Measurements from ENCODE around the gene NDUFS7. TPM values are rescaled to one million over a fixed set of nuclear protein-coding genes. Genes with fewer than 3 reads are reported as not detected.

NDUFS7 gene
- total RNA-seq, 1 experiment from 2014 or later = 99.3 TPM

DNA sequence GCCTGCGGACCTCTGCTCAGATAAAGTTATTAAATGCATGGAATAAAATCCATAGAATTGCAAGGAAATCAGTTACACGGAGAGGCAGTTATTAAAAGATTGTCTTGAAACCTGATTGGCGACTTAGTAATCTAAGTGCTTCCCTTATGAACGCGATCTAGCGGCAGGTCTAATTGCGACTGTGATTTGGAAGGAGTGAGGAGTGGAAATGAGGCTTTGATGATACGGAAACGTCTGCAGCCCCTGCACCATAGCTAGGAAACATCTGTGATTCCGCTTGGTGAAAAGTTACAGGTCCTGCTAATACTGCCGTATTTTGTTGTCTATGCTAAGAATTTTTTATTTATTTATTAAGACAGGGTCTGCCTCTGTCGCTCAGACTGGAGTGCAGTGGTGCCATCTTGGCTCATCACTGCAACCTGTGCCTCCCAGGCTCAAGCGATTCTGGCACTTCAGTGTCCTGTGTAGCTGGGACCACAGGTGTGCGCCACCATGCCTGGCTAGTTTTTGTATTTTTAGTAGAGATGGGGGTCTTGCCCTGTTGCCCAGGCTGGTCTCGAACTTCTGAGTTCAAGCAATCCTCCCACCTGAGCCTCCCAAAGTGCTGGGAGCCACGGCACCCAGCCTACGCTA is 887 bp downstream of the NDUFS7 start:
- no peak for DNase-seq (ENCODE audit: low read depth)

DNA sequence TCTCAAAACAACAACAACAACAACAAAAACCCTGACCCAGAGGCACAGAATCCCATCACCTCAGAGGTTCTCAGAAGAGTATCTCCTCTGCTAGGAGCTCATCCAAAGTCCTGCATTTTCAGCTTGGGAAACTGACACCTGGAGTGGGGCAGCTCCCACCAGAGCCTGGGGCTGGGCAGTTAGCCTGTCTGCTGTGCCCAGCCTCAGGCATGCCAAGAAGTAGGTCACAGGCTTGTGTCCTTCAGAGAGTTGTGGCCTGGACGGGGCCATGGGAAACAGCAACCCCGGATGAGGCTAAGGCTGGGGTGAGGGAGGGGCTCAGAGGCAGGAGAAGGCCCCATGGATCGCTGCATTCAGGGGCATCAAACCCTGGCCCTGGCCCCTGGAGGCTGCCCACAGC is 2.1 kb downstream of the NDUFS7 start:
- DNase-seq (ENCODE audit: low read depth) = no peak

DNA sequence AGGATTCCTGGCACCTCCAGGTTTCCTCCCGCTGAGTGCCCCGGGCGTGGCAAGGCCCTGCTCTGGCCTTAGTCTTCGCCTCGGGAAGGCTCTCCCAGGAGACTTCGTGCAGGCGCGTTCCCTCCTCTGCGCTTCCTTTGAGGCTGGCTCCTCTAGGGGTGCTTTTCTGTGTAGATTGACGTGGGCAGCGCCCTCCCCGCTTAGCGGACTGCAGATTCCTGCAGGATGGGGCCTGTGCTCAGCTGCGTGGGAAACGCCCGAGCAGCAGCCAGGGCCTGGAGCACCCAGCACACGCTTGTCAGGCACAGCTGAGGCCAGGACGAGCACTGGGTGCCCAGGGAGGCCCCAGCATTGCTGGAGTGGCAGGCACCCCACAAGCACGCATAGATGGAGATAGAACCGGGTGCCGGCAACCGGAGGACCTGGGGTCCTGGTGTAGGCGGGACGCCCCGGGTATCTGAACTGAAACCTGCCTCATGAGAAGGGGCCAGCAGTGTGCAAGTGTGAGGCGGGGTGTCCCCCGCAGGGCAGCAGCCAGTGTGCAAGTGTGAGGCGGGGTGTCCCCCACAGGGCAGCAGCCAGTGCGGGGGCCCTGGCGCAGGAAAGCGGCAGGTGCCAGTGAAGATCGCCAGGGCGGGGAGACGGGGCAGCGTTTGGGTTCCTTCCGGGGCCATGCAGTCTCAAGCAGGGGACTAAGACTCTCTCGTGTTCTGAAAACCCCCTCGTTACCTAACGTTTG is 3.4 kb downstream of the NDUFS7 start:
- DNase-seq (ENCODE audit: low read depth) = no peak

DNA sequence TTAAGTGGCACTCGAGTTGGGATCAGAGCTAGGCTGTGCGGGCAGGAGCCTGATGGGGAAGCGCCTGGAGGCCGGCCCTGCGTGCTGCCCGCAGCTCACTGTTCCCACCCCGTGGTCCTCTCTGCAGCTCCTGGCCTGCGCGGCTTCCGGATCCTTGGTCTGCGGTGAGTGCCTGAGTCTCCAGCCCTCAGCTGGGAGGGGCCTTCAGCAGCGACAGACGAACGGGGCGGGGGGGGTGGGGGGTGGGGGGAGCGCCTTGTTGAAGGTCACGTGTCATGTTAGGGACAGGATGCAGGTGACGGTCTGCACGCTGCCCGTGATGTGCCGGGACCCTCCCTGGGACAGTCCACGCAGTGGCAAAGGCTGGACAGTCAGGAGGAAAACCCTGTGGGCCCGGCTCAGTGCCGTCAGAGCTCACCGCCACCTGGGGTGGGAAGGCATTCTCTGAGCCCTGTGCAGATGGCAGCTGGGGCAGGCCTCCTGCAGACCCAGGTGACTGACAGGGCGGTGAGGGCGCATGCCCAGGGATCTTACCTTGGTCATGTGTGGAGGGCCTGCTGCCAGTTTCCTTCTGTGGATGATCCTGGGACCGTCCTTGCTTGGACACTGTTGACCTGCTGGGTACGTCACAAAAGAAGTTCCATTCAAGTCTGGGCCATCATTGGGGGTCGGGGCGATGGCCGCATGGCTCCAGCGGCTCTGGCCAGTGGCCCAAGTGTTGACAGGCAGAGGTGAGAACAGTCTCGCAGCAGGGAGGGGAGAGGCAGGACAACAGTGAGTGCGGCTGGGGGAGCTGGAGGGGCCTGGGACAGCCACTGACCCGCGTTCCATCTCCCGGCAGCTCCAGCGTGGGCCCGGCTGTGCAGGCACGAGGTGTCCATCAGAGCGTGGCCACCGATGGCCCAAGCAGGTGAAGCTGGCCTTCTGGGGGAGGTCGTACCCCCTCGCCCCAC is 4.3 kb downstream of the NDUFS7 start:
- no peak for DNase-seq (ENCODE audit: low read depth)

DNA sequence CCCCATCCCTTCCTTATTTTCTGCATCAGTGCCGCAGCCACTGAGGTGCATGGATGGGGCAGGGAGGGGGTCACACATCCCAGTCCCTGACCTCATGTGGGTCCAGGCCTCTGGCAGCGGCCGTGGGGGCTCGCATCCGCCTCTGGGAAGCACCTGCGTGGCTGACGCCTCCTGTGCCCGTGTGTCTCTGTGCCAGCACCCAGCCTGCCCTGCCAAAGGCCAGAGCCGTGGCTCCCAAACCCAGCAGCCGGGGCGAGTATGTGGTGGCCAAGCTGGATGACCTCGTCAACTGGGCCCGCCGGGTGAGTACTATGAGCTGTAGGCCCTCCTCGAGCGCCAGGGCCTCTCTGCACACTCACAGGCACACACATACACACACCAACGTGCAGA is 4.9 kb downstream of the NDUFS7 start:
- DNase-seq (ENCODE audit: low read depth) = no peak

DNA sequence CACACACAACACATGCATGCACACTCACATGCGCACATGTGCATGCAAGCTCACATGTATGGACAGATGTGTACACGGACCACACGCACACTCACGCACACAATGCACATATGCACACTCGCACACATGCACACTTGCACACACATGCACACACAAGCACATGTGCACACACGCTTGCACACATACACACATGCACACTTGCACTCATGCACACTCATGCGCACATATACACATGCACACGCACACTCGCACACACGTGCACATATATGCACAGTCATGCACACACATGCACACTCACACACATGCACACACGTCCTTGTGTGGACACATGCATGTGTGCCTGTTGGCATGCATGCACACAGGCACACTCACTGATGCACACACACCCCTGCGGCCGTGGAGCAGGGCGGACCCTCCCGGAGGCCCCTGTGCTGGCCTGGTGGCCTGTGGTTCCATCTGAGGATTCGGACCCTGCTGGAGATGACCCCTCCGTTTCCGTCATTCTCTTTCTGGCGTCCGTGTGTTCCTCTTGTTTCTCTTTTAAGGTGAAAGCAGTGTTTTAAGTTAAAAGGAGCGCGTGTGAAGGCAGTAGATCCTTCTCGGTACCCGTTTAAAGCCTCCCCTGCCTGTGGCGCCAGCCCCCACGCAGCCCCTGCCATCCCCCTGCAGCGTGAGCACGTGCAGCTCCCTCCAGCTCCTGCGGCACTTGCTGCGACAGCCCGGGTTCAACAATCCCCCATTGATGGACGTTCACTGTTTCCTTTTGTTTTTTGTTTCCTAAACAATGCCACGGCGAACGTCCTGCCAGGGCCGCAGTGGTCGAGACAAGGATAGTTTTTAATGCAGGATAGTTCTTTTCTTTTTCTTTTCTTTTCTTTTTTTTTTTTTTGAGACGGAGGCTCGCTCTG is 5.6 kb downstream of the NDUFS7 start:
- no peak for DNase-seq (ENCODE audit: low read depth)

DNA sequence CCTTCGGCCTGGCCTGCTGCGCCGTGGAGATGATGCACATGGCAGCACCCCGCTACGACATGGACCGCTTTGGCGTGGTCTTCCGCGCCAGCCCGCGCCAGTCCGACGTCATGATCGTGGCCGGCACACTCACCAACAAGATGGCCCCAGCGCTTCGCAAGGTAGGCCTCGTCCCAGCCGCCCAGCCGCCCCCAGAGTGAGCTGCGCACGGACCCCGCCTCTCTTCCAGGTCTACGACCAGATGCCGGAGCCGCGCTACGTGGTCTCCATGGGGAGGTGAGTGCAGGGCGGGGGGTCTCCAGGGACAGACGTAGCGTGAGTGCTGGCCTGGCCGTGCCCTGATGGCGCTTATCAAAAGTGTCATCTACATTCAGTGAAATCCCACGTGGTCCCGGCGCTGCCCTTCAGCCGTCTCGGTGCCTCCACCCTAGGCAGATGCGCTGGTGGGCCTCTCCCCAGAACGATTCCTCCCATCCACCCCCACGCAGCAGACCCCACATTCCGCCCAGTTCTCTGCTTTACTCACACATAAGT is 7.2 kb downstream of the NDUFS7 start:
- DNase-seq (ENCODE audit: low read depth) = no peak

DNA sequence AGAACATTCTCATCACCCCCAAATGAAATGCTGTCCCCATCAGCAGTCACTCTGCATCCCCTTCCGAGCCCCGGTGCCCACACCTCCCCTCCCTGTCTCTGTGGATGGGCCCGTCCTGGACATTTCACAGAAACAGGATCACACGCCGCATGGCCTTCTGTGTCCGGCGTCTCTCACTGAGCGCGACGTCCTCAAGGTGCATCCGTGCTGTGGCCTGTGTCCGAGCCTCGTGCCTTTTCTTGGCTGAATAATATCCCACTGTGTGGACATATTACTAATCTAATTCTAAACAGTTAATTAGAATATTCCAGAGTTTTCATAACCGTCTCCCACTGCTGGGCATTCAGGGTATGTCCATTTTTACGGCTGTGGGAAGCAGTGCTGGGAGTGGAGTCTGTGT is 8.7 kb downstream of the NDUFS7 start:
- DNase-seq (ENCODE audit: low read depth) = no peak

DNA sequence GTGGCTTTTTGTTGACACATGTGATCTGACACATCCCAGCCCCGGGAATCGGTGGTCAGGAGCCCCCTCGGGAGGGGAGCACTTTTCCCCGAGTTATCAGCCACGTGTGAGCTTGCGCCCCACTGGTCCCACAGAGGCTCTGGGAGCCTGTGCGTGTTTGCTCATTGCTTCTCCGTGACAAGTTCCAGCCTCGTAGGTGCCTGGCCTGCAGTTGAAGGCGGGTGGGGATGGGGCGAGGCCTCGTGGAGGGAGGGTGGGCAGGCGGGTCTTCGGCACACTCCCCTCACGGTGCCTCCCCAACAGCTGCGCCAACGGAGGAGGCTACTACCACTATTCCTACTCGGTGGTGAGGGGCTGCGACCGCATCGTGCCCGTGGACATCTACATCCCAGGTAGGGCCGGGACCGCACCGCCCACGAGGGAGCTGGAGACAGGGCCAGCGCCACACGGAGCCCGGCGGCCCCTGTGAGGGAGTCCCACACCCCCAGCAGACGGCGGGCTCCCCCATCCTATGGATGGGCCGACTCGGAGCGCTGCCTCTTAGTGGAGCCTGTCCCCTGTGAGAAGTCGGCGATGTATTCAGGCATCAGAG is 9.3 kb downstream of the NDUFS7 start:
- DNase-seq (ENCODE audit: low read depth) = no peak

DNA sequence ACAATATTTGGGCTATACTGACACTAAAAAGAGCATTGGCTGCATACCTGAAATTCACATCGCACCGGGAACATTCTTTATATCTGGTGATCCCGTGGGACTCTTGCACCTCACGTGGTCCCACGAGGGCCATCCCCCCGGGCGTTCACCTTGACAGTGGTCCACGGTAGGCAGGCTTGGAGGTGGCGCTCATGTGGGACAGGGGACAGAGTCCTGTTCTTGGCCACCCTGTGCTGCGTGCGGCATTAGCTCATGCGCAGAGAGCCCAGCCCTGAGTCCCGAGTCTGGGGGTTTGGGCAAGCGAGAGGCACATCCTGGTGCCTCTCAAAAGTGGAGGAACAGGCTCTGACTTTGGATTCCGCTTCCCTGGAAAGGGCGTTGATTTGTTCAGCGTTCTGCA is 10.1 kb downstream of the NDUFS7 start:
- DNase-seq (ENCODE audit: low read depth) = no peak

DNA sequence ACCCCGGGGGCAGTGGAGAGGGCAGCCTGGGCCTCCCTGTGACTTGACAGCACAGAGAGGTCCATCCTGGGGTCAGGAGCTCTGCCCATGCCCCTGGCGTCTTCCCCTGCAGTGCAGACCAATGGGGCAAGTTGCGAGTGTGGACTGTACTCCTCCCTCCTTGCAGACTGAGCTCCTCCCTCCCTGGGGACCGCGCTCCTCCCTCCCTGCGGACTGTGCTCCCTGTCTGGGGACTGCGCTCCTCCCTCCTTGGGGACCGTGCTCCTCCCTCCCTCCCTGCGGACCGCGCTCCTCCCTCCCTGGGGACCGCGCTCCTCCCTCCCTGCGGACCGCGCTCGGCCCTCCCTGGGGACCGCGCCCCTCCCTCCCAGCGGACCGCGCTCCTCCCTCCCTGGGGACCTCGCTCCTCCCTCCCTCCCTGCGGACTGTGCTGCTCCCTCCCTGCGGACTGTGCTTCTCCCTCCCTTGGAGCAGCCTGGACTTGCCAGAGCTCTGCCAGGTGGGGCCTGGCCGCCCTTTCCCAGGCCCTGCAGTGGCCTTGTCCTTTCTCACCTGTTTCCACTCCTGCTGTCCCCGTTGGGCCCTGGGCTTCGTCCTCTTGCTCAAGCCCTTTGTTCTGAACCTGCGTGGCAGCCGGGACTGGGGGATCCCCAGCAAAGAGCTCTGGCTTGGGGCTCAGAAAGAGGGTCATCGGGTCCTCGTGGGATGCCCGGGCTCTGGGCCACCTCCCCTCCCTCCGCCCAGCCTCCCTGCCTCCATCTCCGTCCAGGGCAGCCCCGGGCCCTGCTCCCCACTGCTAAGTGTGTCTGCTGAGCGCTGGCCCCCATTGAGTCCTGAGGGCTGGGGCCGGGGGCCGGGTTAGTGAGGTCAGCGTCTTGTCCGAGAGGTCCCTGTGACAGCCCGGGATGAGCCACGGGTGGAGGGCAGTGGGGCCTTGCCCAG is 10.8 kb downstream of the NDUFS7 start:
- no peak for DNase-seq (ENCODE audit: low read depth)

DNA sequence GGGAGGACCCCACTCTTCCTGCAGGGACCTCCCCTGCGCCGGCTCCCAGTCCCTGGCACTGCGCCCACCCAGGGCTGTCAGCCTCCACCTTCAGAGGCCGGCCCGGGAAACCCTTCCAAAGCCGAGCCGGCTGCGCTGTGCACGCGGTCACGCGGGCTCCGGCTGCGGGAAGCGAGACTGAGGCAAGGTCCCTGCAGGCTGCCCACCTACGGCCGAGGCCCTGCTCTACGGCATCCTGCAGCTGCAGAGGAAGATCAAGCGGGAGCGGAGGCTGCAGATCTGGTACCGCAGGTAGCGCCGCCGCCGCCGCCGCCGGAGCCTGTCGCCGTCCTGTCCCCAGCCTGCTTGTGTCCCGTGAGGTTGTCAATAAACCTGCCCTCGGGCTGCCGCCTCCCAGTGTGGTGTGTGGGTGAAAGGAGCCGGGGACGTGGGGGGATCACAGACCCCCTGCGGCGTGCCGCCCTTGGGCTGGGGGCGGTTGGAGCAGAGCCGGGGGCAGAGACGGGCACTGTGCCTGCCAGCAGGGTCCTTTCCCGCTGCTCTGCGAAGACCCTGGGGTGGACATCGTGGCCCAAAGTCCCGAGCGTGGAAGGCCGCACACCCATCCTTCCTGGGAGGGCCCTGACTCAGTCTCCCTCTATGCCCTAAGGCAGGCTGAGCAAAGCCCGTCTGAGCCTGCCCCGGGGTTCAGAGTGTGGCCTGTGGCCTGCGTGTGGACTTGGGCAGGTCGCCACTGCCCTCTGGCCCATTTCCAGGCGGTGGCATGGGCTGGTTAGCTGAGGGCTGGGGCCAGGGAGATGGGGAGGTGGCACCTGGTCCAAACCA is 11.7 kb downstream of the NDUFS7 start:
- no peak for DNase-seq (ENCODE audit: low read depth)

DNA sequence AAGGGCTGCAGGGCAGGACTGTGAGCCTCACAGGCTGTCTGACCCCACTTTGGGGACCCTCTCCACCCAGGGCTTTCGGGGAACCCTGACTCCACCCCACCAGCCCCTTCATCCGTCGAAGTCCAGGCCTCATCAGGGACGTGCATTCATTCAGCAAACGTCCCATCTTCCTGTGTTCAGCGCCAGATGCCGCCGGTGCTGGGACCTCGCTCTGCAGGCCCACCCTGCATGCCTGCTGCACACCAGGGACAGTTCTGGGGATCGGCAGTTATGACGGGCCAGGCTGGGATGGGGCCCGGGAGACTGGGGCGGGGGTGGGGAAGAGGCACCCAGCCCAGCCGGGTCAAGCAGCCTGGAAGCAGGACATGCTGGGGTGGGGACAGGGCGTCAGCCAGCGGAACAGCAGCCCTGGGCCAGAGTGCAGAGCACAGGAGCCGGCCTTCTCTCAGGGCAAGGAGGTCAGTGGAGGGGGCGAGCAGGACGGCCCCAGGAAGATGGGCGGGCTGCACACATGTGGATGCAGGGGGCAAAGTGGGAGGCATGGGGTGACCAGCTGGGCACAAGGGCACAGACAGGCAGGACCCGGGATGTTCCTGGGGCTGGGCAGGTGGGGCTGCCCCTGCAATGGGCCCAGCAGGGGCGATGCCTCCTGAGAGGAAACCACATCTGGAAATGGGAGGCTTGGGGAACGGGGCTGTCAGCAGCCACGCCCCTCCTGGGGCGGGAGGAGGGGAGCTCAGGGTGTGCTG is 12.5 kb downstream of the NDUFS7 start:
- DNase-seq (ENCODE audit: low read depth) = no peak

DNA sequence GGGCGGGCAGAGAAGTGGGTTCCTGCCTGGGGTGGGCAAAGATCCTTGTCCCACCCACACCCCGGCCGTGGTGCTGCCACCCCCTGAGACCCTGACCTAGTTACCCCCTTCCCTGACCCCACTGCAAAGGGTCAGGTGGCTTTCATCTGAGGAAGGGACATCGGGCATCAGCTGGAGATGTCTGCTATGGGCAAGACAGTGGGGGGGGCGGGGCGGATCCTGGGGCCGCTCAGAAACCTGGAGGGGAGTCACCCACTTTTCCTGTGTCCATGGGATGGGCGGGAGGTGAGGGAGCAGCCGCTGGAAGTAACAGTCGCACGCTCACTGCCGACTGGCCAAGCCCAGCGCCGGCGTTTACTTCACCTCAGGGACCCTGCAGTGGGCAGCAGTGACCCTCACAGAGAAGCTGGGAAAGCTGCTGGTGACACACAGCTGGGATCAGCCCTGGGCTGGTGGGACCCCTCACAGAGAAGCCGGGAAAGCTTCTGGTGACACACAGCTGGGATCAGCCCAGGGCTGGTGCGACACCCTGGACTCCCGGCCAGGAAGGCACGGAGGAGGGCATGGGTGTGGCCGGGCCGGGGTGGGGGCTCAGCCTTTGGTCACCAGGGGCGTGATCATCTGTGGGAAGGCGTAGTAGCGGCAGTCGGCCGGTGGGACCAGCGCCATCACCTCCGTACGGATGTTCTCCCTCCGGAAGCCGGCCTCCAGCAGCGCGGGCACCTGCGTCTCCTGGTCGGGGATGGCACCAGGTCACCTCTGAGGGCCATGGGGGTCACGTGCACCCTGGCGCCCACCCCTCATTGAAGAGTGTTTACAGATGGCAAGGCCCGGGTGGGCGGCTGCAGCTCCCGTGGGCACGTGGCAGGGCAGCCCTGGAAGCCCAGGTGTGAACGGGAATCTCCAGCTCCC is 13.3 kb downstream of the NDUFS7 start:
- no peak for DNase-seq (ENCODE audit: low read depth)

DNA sequence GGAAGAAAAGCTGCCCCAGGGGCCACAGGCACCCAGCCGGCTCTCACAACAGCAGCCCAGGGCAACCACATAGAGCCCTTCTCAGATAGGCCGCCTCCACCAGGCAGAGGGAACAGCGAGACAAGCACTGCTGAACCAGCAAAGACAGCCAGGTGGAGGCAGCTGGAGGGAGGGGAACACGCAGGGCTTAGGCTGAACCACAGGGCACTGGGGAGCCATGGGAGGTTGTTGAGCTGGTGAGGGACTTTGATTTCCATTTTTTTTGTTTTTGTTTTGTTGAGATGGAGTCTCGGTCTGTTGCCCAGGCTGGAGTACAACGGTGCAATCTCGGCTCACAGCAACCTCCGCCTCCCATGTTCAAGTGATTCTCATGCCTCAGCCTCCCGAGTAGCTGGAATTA is 14.1 kb downstream of the NDUFS7 start:
- DNase-seq (ENCODE audit: low read depth) = no peak

DNA sequence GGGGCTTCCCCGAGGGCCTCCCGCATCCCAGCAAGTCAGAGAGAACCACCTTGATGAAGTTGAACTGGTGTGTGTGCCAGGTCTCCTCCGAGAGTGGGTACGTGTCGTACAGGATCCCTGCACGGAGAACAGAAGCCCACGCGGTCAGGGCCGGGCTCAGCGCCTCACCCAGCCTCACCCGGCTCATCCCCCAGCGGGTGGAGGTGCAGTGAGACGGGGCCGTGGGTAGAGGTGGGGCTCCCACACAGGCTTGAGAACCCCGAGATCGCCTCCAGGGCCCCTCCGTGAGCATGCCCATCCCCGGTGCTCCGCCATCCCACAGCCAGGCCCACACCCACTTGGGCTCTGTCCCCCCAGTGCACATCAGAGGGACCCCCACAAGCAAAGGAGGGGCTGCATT is 15.4 kb downstream of the NDUFS7 start:
- DNase-seq (ENCODE audit: low read depth) = no peak

DNA sequence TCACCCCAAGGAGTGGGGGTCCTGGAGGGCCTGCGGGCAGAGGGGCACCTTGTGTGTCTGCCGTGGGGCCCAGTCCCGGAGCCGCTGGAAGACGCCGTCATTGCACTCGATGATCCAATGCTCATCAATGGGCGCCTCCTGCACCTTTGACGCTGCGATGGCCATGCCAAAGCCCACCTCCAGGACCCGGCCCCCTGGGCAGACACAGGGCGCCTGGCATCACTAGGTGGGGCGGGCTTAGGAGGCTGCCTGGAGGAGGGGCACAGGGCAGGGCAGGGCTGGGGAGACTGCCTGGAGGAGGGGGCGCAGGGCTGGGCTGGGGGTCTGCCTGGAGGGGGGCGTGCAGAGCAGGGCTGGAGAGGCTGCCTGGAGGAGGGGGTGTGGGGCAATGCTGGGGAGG is 16.0 kb downstream of the NDUFS7 start:
- no peak for DNase-seq (ENCODE audit: low read depth)
